ENCODE measurements around the gene TRUB2.

TRUB2 gene

GRCh38 chr9:128304136-128304970 is 17.9 kb downstream of the TRUB2 start:
- H3K4me1 ChIP-seq (ENCODE audit: insufficient read depth, low read length): no peaks in the 10 kb centered on the region
- no peaks in the 10 kb centered on the region for H3K27me3 ChIP-seq (ENCODE audit: insufficient read depth, low read length)
- H3K4me3 ChIP-seq (ENCODE audit: low read length): no peak overlapping the region
- H3K36me3 ChIP-seq (ENCODE audit: insufficient read depth, low read length): peaks cover 8% of the 10 kb centered on the region
- H2AFZ ChIP-seq (ENCODE audit: low read depth, low read length): no peak overlapping the region
- no peaks in the 10 kb centered on the region for H3K9me3 ChIP-seq (ENCODE audit: low read length)

GRCh38 chr9:128298535-128299482 is 23.4 kb downstream of the TRUB2 start:
- H3K4me1 ChIP-seq (ENCODE audit: insufficient read depth, low read length): no peaks in the 10 kb centered on the region
- no peaks in the 10 kb centered on the region for H3K9me3 ChIP-seq (ENCODE audit: low read length)
- no peaks in the 10 kb centered on the region for H3K36me3 ChIP-seq (ENCODE audit: insufficient read depth, low read length)
- no peak overlapping the region for H2AFZ ChIP-seq (ENCODE audit: low read depth, low read length)
- no peaks in the 10 kb centered on the region for H3K27me3 ChIP-seq (ENCODE audit: insufficient read depth, low read length)
- H3K4me3 ChIP-seq (ENCODE audit: low read length): no peak overlapping the region

- no peaks in the 10 kb centered on the region for H3K9me3 ChIP-seq (ENCODE audit: low read length)
- no peak overlapping the region for H3K4me3 ChIP-seq (ENCODE audit: low read length)
- no peaks in the 10 kb centered on the region for H3K36me3 ChIP-seq (ENCODE audit: insufficient read depth, low read length)
- no peak overlapping the region for H2AFZ ChIP-seq (ENCODE audit: low read depth, low read length)
- no peaks in the 10 kb centered on the region for H3K27me3 ChIP-seq (ENCODE audit: insufficient read depth, low read length)
- H3K4me1 ChIP-seq (ENCODE audit: insufficient read depth, low read length): no peaks in the 10 kb centered on the region
Observed at GRCh38 chr9:128297221-128297773, 24.9 kb downstream of the TRUB2 start.

GRCh38 chr9:128296340-128297220 is 25.7 kb downstream of the TRUB2 start:
- Histone ChIP-seq H3K36me3 (ENCODE audit: insufficient read depth, low read length) (no peaks in the 10 kb centered on the region), H2AFZ (ENCODE audit: low read depth, low read length) (no peak overlapping the region), H3K4me1 (ENCODE audit: insufficient read depth, low read length) (no peaks in the 10 kb centered on the region), H3K27me3 (ENCODE audit: insufficient read depth, low read length) (no peaks in the 10 kb centered on the region), H3K9me3 (ENCODE audit: low read length) (no peaks in the 10 kb centered on the region), H3K4me3 (ENCODE audit: low read length) (no peak overlapping the region)

GRCh38 chr9:128294142-128294541 is 28.1 kb downstream of the TRUB2 start:
- H3K9me3 ChIP-seq (ENCODE audit: low read length): no peaks in the 10 kb centered on the region
- H3K27me3 ChIP-seq (ENCODE audit: insufficient read depth, low read length): no peaks in the 10 kb centered on the region
- H3K4me1 ChIP-seq (ENCODE audit: insufficient read depth, low read length): no peaks in the 10 kb centered on the region
- no peak overlapping the region for H2AFZ ChIP-seq (ENCODE audit: low read depth, low read length)
- no peak overlapping the region for H3K4me3 ChIP-seq (ENCODE audit: low read length)
- H3K36me3 ChIP-seq (ENCODE audit: insufficient read depth, low read length): no peaks in the 10 kb centered on the region

GRCh38 chr9:128293091-128293490 is 29.2 kb downstream of the TRUB2 start:
- Histone ChIP-seq H3K4me3 (ENCODE audit: low read length) (no peak overlapping the region), H3K27me3 (ENCODE audit: insufficient read depth, low read length) (no peaks in the 10 kb centered on the region)

GRCh38 chr9:128292009-128292408 is 30.2 kb downstream of the TRUB2 start:
- Histone ChIP-seq H3K27me3 (ENCODE audit: insufficient read depth, low read length) (no peaks in the 10 kb centered on the region), H2AFZ (ENCODE audit: low read depth, low read length) (no peak overlapping the region), H3K4me3 (ENCODE audit: low read length) (no peak overlapping the region), H3K9me3 (ENCODE audit: low read length) (no peaks in the 10 kb centered on the region), H3K4me1 (ENCODE audit: insufficient read depth, low read length) (no peaks in the 10 kb centered on the region), H3K36me3 (ENCODE audit: insufficient read depth, low read length) (peaks cover 6% of the 10 kb centered on the region)

More at GRCh38 chr9:128293091-128293490, 29.2 kb downstream of the TRUB2 start:
- peaks cover 6% of the 10 kb centered on the region for H3K36me3 ChIP-seq (ENCODE audit: insufficient read depth, low read length)
- H3K4me1 ChIP-seq (ENCODE audit: insufficient read depth, low read length): no peaks in the 10 kb centered on the region
- H2AFZ ChIP-seq (ENCODE audit: low read depth, low read length): no peak overlapping the region
- H3K9me3 ChIP-seq (ENCODE audit: low read length): no peaks in the 10 kb centered on the region

GRCh38 chr9:128288273-128289004 is 33.8 kb downstream of the TRUB2 start:
- Histone ChIP-seq H3K4me1 (ENCODE audit: insufficient read depth, low read length) (no peaks in the 10 kb centered on the region), H3K27me3 (ENCODE audit: insufficient read depth, low read length) (no peaks in the 10 kb centered on the region), H2AFZ (ENCODE audit: low read depth, low read length) (no peak overlapping the region), H3K9me3 (ENCODE audit: low read length) (no peaks in the 10 kb centered on the region), H3K4me3 (ENCODE audit: low read length) (no peak overlapping the region), H3K36me3 (ENCODE audit: insufficient read depth, low read length) (peaks cover 19% of the 10 kb centered on the region)

- no peaks in the 10 kb centered on the region for H3K4me1 ChIP-seq (ENCODE audit: insufficient read depth, low read length)
- no peak overlapping the region for H3K4me3 ChIP-seq (ENCODE audit: low read length)
- no peak overlapping the region for H2AFZ ChIP-seq (ENCODE audit: low read depth, low read length)
- peaks cover 19% of the 10 kb centered on the region for H3K36me3 ChIP-seq (ENCODE audit: insufficient read depth, low read length)
- no peaks in the 10 kb centered on the region for H3K27me3 ChIP-seq (ENCODE audit: insufficient read depth, low read length)
- H3K9me3 ChIP-seq (ENCODE audit: low read length): no peaks in the 10 kb centered on the region
Observed at GRCh38 chr9:128286440-128286839, 35.8 kb downstream of the TRUB2 start.

- H2AFZ ChIP-seq (ENCODE audit: low read depth, low read length): no peak overlapping the region
- H3K4me1 ChIP-seq (ENCODE audit: insufficient read depth, low read length): no peaks in the 10 kb centered on the region
- peaks cover 19% of the 10 kb centered on the region for H3K36me3 ChIP-seq (ENCODE audit: insufficient read depth, low read length)
- H3K4me3 ChIP-seq (ENCODE audit: low read length): no peak overlapping the region
- no peaks in the 10 kb centered on the region for H3K27me3 ChIP-seq (ENCODE audit: insufficient read depth, low read length)
- no peaks in the 10 kb centered on the region for H3K9me3 ChIP-seq (ENCODE audit: low read length)
Observed at GRCh38 chr9:128285033-128285784, 37.0 kb downstream of the TRUB2 start.

GRCh38 chr9:128282500-128282899 is 39.7 kb downstream of the TRUB2 start:
- Histone ChIP-seq H2AFZ (ENCODE audit: low read depth, low read length) (no peak overlapping the region), H3K27me3 (ENCODE audit: insufficient read depth, low read length) (no peaks in the 10 kb centered on the region), H3K4me1 (ENCODE audit: insufficient read depth, low read length) (no peaks in the 10 kb centered on the region), H3K9me3 (ENCODE audit: low read length) (no peaks in the 10 kb centered on the region), H3K36me3 (ENCODE audit: insufficient read depth, low read length) (peaks cover 13% of the 10 kb centered on the region), H3K4me3 (ENCODE audit: low read length) (no peak overlapping the region)

Data from neuron (in vitro differentiated cells).